Muscle layer of duodenum (tissue), 2 donors: ENCODE results near the gene VPREB1.

Experiments used
- H3K27ac ChIP-seq: one replicate; pipeline ENCODE4 v1.7.0; 2013; ENCODE audit warnings: mild to moderate bottlenecking, low read length
- H3K27me3 ChIP-seq: one replicate; pipeline ENCODE4 v1.7.0; 2013; ENCODE audit warnings: low read depth, mild to moderate bottlenecking, control low read depth, low read length
- H3K36me3 ChIP-seq, 2 donors: one replicate each; pipeline ENCODE4 v1.7.0; 2013; ENCODE audit warnings: low read length in 2 of 2, control low read depth in 1 of 2, mild to moderate bottlenecking in 1 of 2; ENCODE audit not compliant: insufficient read depth in 2 of 2, control insufficient read depth in 1 of 2
- H3K4me1 ChIP-seq, 2 donors: one replicate each; pipeline ENCODE4 v1.7.0; 2013; ENCODE audit warnings: low read length in 2 of 2, mild to moderate bottlenecking in 2 of 2, control low read depth in 1 of 2, moderate library complexity in 1 of 2; ENCODE audit not compliant: insufficient read depth in 2 of 2, control insufficient read depth in 1 of 2
- H3K4me3 ChIP-seq, 2 donors: one replicate each; pipeline ENCODE4 v1.7.0; 2013; ENCODE audit warnings: low read length in 2 of 2, low read depth in 1 of 2, mild to moderate bottlenecking in 1 of 2
- H3K9me3 ChIP-seq, 2 donors: one replicate each; pipeline ENCODE4 v1.7.0; 2013; ENCODE audit warnings: low read length in 2 of 2, control low read depth in 1 of 2, mild to moderate bottlenecking in 1 of 2; ENCODE audit not compliant: control insufficient read depth in 1 of 2
- donor health status: healthy.

VPREB1 gene

GRCh38 chr22:22244316-22245250 is at the start of gene VPREB1:
TSS of gene VPREB1 (plus strand) at chr22:22244786. CDS start at chr22:22244814, 28 bp downstream.
- Histone ChIP-seq H3K9me3 (no peaks in the 10 kb centered on the region), H3K36me3 (no peaks in the 10 kb centered on the region), H3K4me1 (no peaks in the 10 kb centered on the region), H3K27me3 (no peaks in the 10 kb centered on the region), H3K4me3 (no peak within 1 kb of the TSS), H3K27ac (no peak within 1 kb of the TSS)

- Histone ChIP-seq H3K27ac (no peak overlapping the region), H3K36me3 (no peaks in the 10 kb centered on the region), H3K4me1 (no peaks in the 10 kb centered on the region), H3K27me3 (no peaks in the 10 kb centered on the region), H3K9me3 (no peaks in the 10 kb centered on the region), H3K4me3 (no peak overlapping the region)
Measured at GRCh38 chr22:22194931-22195264, 49.7 kb upstream of the VPREB1 start.

GRCh38 chr22:22195265-22196017 is 49.1 kb upstream of the VPREB1 start:
- no peaks in the 10 kb centered on the region for H3K36me3 ChIP-seq
- H3K4me1 ChIP-seq, result no peaks in the 10 kb centered on the region
- no peaks in the 10 kb centered on the region for H3K27me3 ChIP-seq
- no peak overlapping the region for H3K4me3 ChIP-seq
- H3K27ac ChIP-seq, result no peak overlapping the region
- H3K9me3 ChIP-seq, result no peaks in the 10 kb centered on the region

- H3K36me3 ChIP-seq, result no peaks in the 10 kb centered on the region
- no peaks in the 10 kb centered on the region for H3K9me3 ChIP-seq
- H3K27ac ChIP-seq, result no peak overlapping the region
- no peaks in the 10 kb centered on the region for H3K4me1 ChIP-seq
- peaks cover 5% of the 10 kb centered on the region for H3K27me3 ChIP-seq
- no peak overlapping the region for H3K4me3 ChIP-seq
Measured at GRCh38 chr22:22196018-22196533, 48.5 kb upstream of the VPREB1 start.

GRCh38 chr22:22196833-22197477 is 47.6 kb upstream of the VPREB1 start:
- H3K4me3 ChIP-seq, result no peak overlapping the region
- no peaks in the 10 kb centered on the region for H3K36me3 ChIP-seq
- no peak overlapping the region for H3K27ac ChIP-seq
- H3K9me3 ChIP-seq, result no peaks in the 10 kb centered on the region
- peaks cover 11% of the 10 kb centered on the region for H3K27me3 ChIP-seq
- H3K4me1 ChIP-seq, result no peaks in the 10 kb centered on the region

- Histone ChIP-seq H3K4me1 (no peaks in the 10 kb centered on the region), H3K27me3 (peaks cover 11% of the 10 kb centered on the region), H3K4me3 (no peak overlapping the region), H3K27ac (no peak overlapping the region), H3K9me3 (no peaks in the 10 kb centered on the region), H3K36me3 (no peaks in the 10 kb centered on the region)
Measured at GRCh38 chr22:22197993-22198402, 46.6 kb upstream of the VPREB1 start.

- Histone ChIP-seq H3K27me3 (peaks cover 11% of the 10 kb centered on the region), H3K4me3 (no peak overlapping the region), H3K4me1 (no peaks in the 10 kb centered on the region), H3K36me3 (no peaks in the 10 kb centered on the region), H3K9me3 (no peaks in the 10 kb centered on the region), H3K27ac (no peak overlapping the region)
Measured at GRCh38 chr22:22198751-22199150, 45.8 kb upstream of the VPREB1 start.

GRCh38 chr22:22199634-22200033 is 45.0 kb upstream of the VPREB1 start:
- no peaks in the 10 kb centered on the region for H3K36me3 ChIP-seq
- no peak overlapping the region for H3K4me3 ChIP-seq
- H3K4me1 ChIP-seq, result no peaks in the 10 kb centered on the region
- H3K9me3 ChIP-seq, result no peaks in the 10 kb centered on the region
- peaks cover 11% of the 10 kb centered on the region for H3K27me3 ChIP-seq
- H3K27ac ChIP-seq, result no peak overlapping the region

GRCh38 chr22:22200569-22201184 is 43.9 kb upstream of the VPREB1 start:
- no peak overlapping the region for H3K4me3 ChIP-seq
- no peaks in the 10 kb centered on the region for H3K9me3 ChIP-seq
- no peaks in the 10 kb centered on the region for H3K4me1 ChIP-seq
- peaks cover 11% of the 10 kb centered on the region for H3K27me3 ChIP-seq
- H3K36me3 ChIP-seq, result no peaks in the 10 kb centered on the region
- no peak overlapping the region for H3K27ac ChIP-seq

- no peaks in the 10 kb centered on the region for H3K9me3 ChIP-seq
- H3K27ac ChIP-seq, result no peak overlapping the region
- no peaks in the 10 kb centered on the region for H3K36me3 ChIP-seq
- H3K4me3 ChIP-seq, result no peak overlapping the region
- H3K4me1 ChIP-seq, result no peaks in the 10 kb centered on the region
- peaks cover 11% of the 10 kb centered on the region for H3K27me3 ChIP-seq
Measured at GRCh38 chr22:22201185-22201929, 43.2 kb upstream of the VPREB1 start.
